Omental fat pad (tissue), 4 donors: ENCODE results near the gene KRTAP9-1. TPM values are rescaled to one million over a fixed set of nuclear protein-coding genes. Genes with fewer than 3 reads are reported as not detected.

ENCODE experiments used
- ATAC-seq: fragments of 150-250 bp; one replicate; pipeline ENCODE4 v1.9.1; 2016; ENCODE audit warnings: mild to moderate bottlenecking, moderate library complexity; ENCODE audit not compliant: low FRiP score
- DNase-seq: peaks from one replicate; pipeline ENCODE4 v3.0.0-alpha.2; 2019; ENCODE audit warnings: low spot score
- total RNA-seq, 4 donors: library from RNA; depleted of rRNA; stranded (reverse); fragments of >200 nt; gene quantifications; one replicate each; pipeline ENCODE4 v1.1.0, GENCODE V29; 2016
- TF ChIP-seq, protein P1 (sequence below), 3 donors: fragments of 450-650 bp; IDR thresholded peaks; one replicate each; pipeline ENCODE4 v1.5.1; 2016 to 2017; ENCODE audit warnings: antibody characterized with exemption in 3 of 3, mild to moderate bottlenecking in 3 of 3, moderate library complexity in 2 of 3

Gene KRTAP9-1
- total RNA-seq, 4 donors from 2014 or later = not detected

- TF ChIP-seq, protein P1, sequence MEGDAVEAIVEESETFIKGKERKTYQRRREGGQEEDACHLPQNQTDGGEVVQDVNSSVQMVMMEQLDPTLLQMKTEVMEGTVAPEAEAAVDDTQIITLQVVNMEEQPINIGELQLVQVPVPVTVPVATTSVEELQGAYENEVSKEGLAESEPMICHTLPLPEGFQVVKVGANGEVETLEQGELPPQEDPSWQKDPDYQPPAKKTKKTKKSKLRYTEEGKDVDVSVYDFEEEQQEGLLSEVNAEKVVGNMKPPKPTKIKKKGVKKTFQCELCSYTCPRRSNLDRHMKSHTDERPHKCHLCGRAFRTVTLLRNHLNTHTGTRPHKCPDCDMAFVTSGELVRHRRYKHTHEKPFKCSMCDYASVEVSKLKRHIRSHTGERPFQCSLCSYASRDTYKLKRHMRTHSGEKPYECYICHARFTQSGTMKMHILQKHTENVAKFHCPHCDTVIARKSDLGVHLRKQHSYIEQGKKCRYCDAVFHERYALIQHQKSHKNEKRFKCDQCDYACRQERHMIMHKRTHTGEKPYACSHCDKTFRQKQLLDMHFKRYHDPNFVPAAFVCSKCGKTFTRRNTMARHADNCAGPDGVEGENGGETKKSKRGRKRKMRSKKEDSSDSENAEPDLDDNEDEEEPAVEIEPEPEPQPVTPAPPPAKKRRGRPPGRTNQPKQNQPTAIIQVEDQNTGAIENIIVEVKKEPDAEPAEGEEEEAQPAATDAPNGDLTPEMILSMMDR (IDR thresholded peaks at IDR 0.05) = no peak
- no peak for DNase-seq
- ATAC-seq = no peak
These were observed 5.2 kb upstream of the KRTAP9-1 start, which contains the start of gene KRTAP4-1 for GRCh38 chr17:41184480-41184961. Gene KRTAP4-1, minus strand, starts transcription at chr17:41184911. Its CDS starts 57 bp downstream, at chr17:41184854.

DNA sequence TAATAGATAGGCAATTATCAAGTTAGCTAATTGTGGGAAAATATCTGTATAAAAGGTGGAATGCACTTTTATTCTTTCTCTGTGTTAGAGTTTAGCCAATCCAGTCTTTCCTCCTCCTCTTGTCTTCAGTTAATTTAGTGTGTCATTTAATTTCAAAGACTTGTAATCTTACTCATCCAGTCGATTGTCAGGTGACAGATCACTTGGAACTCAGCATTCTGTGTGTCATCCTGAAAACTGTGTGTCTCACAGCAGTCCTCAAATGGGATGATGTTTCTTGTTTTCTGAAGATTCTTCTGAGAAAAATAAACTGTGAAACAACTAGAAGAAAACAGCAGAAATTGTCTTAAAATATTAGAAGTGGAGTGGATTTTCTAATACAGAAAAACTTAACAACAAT lies 4.7 kb upstream of the KRTAP9-1 start:
- DNase-seq (no peak), ATAC-seq (no peak)
- TF ChIP-seq, protein P1 (IDR thresholded peaks at IDR 0.05) = no peak

DNA sequence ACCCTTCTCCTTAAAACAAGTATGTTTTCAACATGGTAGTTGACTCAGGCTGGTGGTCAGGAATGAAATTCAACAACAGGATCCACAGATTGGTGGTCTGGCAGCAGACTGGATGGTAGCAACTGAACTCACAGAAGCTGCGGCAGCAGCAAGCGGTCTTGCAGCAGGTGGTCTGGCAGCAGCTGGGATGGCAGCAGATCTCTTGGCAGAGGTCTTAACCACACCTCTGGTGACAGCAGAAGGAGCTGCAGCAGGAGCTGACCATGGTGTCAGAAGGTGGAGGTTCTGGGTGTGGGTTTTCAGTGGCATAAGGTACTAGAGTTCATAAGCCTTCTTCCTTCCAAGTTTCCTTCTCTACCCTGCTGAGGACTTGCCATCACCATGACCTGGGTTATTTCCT lies 2.8 kb upstream of the KRTAP9-1 start:
- ATAC-seq (no peak), DNase-seq (no peak)
- TF ChIP-seq, protein P1 (IDR thresholded peaks at IDR 0.05) = no peak

GRCh38 chr17:41190328-41190727 lies 641 bp downstream of the KRTAP9-1 start:
- TF ChIP-seq, protein P1 (IDR thresholded peaks at IDR 0.05) = no peak
- ATAC-seq (no peak), DNase-seq (no peak)

GRCh38 chr17:41196068-41196467 lies 6.4 kb downstream of the KRTAP9-1 start:
- TF ChIP-seq, protein P1 (IDR thresholded peaks at IDR 0.05) = no peak
- no peak for ATAC-seq
- DNase-seq = no peak

DNA sequence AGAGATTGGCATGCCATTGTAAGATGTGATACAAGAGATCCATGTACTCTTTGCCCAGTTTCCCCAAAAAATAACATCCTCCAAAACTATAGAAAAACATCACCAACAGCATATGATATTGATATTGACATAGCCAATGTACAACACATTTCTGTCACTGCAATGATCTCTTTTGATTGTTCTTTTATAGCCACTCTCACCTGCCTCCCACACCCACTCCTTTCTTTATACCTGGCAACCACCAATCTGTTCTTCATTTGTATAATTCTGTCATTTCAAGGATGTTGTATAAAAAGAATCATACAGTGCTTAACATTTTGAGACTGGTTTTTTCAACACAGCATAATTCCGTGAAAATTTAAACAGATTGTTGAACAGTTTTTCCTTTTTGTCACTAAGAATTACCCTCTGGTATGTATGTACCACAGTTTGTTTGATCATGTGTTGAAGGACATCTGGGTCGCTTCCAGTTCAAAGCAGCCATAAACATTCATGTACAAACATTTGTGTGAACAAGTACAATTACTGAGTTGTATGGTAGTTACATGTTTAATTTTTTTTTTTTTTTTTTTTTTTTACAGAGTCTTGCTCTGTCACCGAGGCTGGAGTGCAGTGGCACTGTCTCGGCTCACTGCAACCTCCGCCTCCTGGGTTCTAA lies 9.9 kb downstream of the KRTAP9-1 start:
- DNase-seq (no peak), ATAC-seq (no peak)
- TF ChIP-seq, protein P1 (IDR thresholded peaks at IDR 0.05) = no peak

- no peak for ATAC-seq
- no peak for DNase-seq
- TF ChIP-seq, protein P1 (IDR thresholded peaks at IDR 0.05) = no peak
These were observed 22.3 kb downstream of the KRTAP9-1 start for GRCh38 chr17:41211845-41212466.
